Stimulated activated naive B cell treated with anti-CD40 and anti-IgM and Interleukin-4, amounts not matched to agents 10 μg/mL and 1 μg/mL and 100 μg/mL, for 72 hours (primary cell): ENCODE measurements around the gene DOC2B.
"Not testable (repeated sequence)": the region's sequence is repeated elsewhere in the genome, so short reads cannot be mapped to it uniquely, and the experiment has no call there.

Source experiments
- ATAC-seq, 2 donors: fragments of 150-1000 bp; cut with Tn5 transposase; replicated peaks; 2 replicates each; pipeline ENCODE4 v1.10.0; 2021; ENCODE audit warnings: moderate library complexity in 1 of 2
- DNase-seq: peaks from one replicate; pipeline ENCODE4 v3.0.0; 2021
- H3K27ac Mint-ChIP-seq: one replicate; pipeline ENCODE4 v1.8.0; 2022; ENCODE audit warnings: mild to moderate bottlenecking, mixed read lengths
- H3K27me3 Mint-ChIP-seq, 2 donors: one replicate each; pipeline ENCODE4 v1.8.0; 2022; ENCODE audit warnings: mixed read lengths in 2 of 2
- H3K36me3 Mint-ChIP-seq, 2 donors: one replicate each; pipeline ENCODE4 v1.8.0; 2022; ENCODE audit warnings: mixed read lengths in 2 of 2, mild to moderate bottlenecking in 1 of 2
- H3K4me1 Mint-ChIP-seq, 2 donors: one replicate each; pipeline ENCODE4 v1.8.0; 2022; ENCODE audit warnings: mixed read lengths in 2 of 2, mild to moderate bottlenecking in 1 of 2
- H3K4me3 Mint-ChIP-seq, 2 donors: one replicate each; pipeline ENCODE4 v1.8.0; 2022; ENCODE audit warnings: mild to moderate bottlenecking in 2 of 2, mixed read lengths in 2 of 2, moderate library complexity in 1 of 2
- H3K9me3 Mint-ChIP-seq, 2 donors: one replicate each; pipeline ENCODE4 v1.8.0; 2022; ENCODE audit warnings: mixed read lengths in 2 of 2, mild to moderate bottlenecking in 1 of 2

Gene DOC2B

GRCh38 chr17:218432-219110 is 37.1 kb upstream of the DOC2B start:
- peaks cover 0 to 3% of the 10 kb centered on the region in 2 donors for H3K4me1 Mint-ChIP-seq
- ATAC-seq (no peak), DNase-seq (no peak)
- H3K4me3 Mint-ChIP-seq: no peak overlapping the region
- no peaks in the 10 kb centered on the region for H3K27me3 Mint-ChIP-seq
- H3K36me3 Mint-ChIP-seq: no peaks in the 10 kb centered on the region
- no peaks in the 10 kb centered on the region for H3K9me3 Mint-ChIP-seq
- no peak overlapping the region for H3K27ac Mint-ChIP-seq

DNA sequence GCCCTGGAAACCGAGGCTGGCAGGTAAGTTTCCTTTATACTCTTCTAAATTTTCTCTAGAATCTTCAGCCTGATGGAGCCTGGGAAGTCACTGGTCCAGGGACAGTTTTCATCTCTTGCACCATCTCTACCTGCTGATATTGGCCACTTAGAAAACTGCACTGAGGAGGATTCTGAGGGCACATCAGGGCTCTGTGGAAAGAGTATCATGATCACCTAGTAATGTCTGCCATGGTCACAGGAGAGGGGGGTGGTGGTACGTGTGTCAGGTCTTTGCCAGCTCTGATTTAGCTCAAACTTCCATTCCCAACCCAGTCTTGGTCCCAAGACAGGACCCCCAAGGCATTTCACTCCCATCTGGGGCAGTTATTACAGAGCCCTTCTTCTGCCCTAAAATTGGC is 35.2 kb upstream of the DOC2B start:
- peaks cover 0 to 3% of the 10 kb centered on the region in 2 donors for H3K4me1 Mint-ChIP-seq
- no peak for ATAC-seq
- no peak for DNase-seq
- H3K27me3 Mint-ChIP-seq: peaks cover 0 to 4% of the 10 kb centered on the region in 2 donors
- H3K36me3 Mint-ChIP-seq: peaks cover 2 to 6% of the 10 kb centered on the region in 2 donors
- no peaks in the 10 kb centered on the region for H3K9me3 Mint-ChIP-seq
- no peak overlapping the region for H3K27ac Mint-ChIP-seq
- H3K4me3 Mint-ChIP-seq: no peak overlapping the region

DNA sequence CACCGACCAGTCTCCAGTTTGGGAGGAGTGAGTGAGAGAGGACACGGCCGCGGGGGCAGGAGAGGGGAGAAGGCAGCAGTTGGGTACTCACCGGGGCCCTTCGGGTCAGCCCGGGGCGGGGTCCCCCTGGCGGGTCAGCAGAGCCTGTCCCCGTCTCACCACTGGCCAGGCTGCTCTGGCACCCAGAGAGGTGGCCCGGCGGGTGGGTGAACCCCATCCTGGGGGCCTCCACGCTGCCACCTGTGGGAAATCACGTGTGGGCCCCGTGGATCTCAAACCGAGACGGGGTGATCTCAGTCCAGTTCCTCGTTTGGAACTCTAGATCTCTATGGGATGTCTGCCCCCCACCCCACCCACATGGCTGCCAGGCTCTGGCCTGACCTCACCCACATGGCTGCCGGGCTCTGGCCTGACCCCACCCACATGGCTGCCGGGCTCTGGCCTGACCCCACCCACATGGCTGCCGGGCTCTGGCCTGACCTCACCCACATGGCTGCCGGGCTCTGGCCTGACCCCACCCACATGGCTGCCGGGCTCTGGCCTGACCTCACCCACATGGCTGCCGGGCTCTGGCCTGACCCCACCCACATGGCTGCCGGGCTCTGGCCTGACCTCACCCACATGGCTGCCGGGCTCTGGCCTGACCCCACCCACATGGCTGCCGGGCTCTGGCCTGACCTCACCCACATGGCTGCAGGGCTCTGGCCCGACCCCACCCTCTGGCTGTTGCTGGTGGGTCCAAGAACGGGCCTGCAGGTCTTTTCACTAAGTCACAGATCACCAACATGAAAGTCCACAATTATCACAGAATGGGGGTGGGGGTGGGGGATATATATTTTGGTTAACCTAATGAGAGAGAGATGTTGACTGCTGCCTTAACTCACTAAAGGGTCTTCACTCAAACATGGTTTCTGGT is 34.4 kb upstream of the DOC2B start:
- Mint-ChIP-seq H3K27ac (peak overlapping the region; percentile 75), H3K4me3 (peak overlapping the region in 1 of 2 donors; percentile 51)
- DNase-seq, H3K4me1 Mint-ChIP-seq, H3K36me3 Mint-ChIP-seq, H3K27me3 Mint-ChIP-seq, H3K9me3 Mint-ChIP-seq: not testable (repeated sequence)
- peak in 1 of 2 donors; percentile 55 for ATAC-seq

DNA sequence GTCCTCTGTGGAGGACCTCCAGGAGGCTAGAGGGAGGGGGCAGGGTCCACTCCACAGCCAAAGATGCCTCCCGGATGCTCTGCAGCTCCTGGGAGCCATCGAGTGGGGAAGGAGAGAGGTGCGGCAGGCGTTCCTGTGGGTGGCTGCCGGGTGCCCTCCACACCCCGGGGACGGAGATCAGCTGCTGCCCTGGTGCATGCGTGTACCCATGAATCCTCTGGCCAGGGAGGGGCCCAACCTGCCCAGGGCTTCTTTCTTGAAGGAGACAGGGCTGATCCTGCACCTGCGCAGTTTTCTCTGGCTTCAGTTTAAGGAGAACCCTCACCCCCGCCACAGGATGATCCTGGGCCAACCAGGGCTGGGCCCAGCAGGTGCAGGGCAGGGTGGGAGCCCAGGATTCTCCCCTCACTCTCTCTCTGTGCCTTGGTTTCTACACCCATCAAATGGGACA is 33.5 kb upstream of the DOC2B start:
- no peak for ATAC-seq
- H3K27me3 Mint-ChIP-seq: peaks cover 0 to 10% of the 10 kb centered on the region in 2 donors
- no peaks in the 10 kb centered on the region for H3K9me3 Mint-ChIP-seq
- no peak for DNase-seq
- peaks cover 0 to 3% of the 10 kb centered on the region in 2 donors for H3K4me1 Mint-ChIP-seq
- H3K4me3 Mint-ChIP-seq: peak overlapping the region in 1 of 2 donors; percentile 51
- peaks cover 2 to 6% of the 10 kb centered on the region in 2 donors for H3K36me3 Mint-ChIP-seq
- peak overlapping the region; percentile 47 for H3K27ac Mint-ChIP-seq

GRCh38 chr17:213286-214105 is 32.0 kb upstream of the DOC2B start:
- peaks cover 4% of the 10 kb centered on the region in 2 donors for H3K9me3 Mint-ChIP-seq
- ATAC-seq: no peak
- no peak for DNase-seq

DNA sequence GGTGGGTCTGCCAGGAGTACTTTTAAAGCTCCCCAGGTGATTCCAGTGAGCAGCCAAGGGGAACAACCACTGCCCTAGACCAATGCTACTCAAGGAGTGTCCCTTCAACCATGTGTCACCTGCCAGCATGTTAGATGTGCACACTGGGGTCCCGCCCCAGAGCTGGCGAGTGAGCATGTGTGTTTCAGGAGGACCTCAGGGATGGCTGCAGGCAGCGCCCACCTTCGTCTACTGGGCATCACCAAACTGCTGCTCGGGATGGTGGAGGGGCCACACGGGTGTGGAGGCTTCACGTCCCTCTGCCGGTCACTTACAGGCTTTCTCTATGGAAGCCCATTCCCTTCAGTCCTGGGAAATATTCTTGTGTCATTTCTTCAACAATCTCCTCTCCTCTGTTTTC is 29.0 kb upstream of the DOC2B start:
- ATAC-seq: no peak
- Mint-ChIP-seq H3K27me3 (peaks cover 0 to 14% of the 10 kb centered on the region in 2 donors), H3K9me3 (peaks cover 11 to 13% of the 10 kb centered on the region in 2 donors), H3K27ac (no peak overlapping the region), H3K36me3 (peaks cover 5 to 9% of the 10 kb centered on the region in 2 donors), H3K4me1 (peaks cover 0 to 1% of the 10 kb centered on the region in 2 donors), H3K4me3 (no peak overlapping the region)
- DNase-seq: no peak

More at GRCh38 chr17:213286-214105, 32.0 kb upstream of the DOC2B start:
- H3K4me3 Mint-ChIP-seq: no peak overlapping the region
- H3K36me3 Mint-ChIP-seq: peaks cover 2 to 9% of the 10 kb centered on the region in 2 donors
- H3K4me1 Mint-ChIP-seq: peaks cover 0 to 3% of the 10 kb centered on the region in 2 donors
- H3K27me3 Mint-ChIP-seq: peaks cover 0 to 14% of the 10 kb centered on the region in 2 donors
- no peak overlapping the region for H3K27ac Mint-ChIP-seq

GRCh38 chr17:208429-208828 is 27.0 kb upstream of the DOC2B start:
- peaks cover 11 to 13% of the 10 kb centered on the region in 2 donors for H3K9me3 Mint-ChIP-seq
- no peaks in the 10 kb centered on the region for H3K4me1 Mint-ChIP-seq
- DNase-seq (no peak), ATAC-seq (no peak)
- peaks cover 5 to 9% of the 10 kb centered on the region in 2 donors for H3K36me3 Mint-ChIP-seq
- no peak overlapping the region for H3K27ac Mint-ChIP-seq
- peaks cover 0 to 14% of the 10 kb centered on the region in 2 donors for H3K27me3 Mint-ChIP-seq
- H3K4me3 Mint-ChIP-seq: no peak overlapping the region

DNA sequence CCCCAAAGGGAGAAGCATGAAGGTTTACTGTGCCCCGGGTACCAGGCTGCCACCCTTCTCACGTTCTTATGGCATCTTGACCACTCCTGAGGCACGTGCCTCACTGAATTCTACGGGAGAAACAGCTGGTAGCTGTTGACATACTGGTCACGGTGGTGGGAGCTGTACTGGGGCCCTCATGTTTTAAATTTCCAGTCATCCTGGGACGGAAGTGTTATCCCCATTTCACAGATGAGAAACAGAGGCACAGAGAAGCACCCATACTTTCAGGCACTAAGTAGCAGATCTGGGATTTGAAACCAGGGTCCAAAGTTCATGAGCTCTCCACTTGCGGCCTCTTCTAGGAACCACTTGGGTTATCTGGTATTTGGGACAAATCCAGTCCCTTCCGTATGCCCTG is 26.3 kb upstream of the DOC2B start:
- no peaks in the 10 kb centered on the region for H3K4me1 Mint-ChIP-seq
- peaks cover 11 to 13% of the 10 kb centered on the region in 2 donors for H3K9me3 Mint-ChIP-seq
- peaks cover 0 to 14% of the 10 kb centered on the region in 2 donors for H3K27me3 Mint-ChIP-seq
- no peak overlapping the region for H3K27ac Mint-ChIP-seq
- H3K36me3 Mint-ChIP-seq: peaks cover 5 to 9% of the 10 kb centered on the region in 2 donors
- H3K4me3 Mint-ChIP-seq: no peak overlapping the region
- ATAC-seq (no peak), DNase-seq (no peak)

DNA sequence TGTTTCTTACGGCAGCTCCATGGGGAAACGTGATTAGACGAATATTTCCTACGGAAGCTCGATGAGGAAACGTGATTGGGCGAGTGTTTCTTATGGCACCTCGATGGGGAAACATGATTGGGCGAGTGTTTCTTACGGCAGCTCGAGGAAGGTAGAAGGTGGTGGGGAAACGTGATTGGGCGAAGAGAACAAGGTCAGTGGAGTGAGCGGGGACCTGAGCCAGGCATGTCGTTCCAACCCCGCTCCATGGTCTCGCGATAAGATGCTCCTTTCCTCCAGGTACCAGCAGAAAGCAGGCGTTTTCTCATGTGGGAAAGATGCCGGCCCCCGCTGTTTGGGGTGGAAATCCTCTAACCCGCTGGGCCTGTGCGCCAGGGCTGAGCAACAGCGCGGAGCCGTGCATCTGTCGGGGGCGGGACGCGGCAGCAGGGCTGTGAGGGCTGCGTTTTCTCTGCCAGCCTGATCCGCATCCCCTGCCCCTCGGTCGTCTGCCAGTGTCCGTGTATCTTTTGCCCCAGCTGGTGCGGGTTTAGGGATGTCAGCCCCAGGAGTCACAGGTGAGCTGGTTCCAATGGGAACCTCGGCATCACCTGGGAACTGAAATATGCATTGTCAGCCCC is 25.6 kb upstream of the DOC2B start:
- no peak for DNase-seq
- H3K9me3 Mint-ChIP-seq: peaks cover 11 to 13% of the 10 kb centered on the region in 2 donors
- no peak overlapping the region for H3K27ac Mint-ChIP-seq
- H3K4me3 Mint-ChIP-seq: no peak overlapping the region
- H3K36me3 Mint-ChIP-seq: peaks cover 3 to 5% of the 10 kb centered on the region in 2 donors
- no peaks in the 10 kb centered on the region for H3K4me1 Mint-ChIP-seq
- H3K27me3 Mint-ChIP-seq: peaks cover 0 to 13% of the 10 kb centered on the region in 2 donors
- ATAC-seq: no peak

DNA sequence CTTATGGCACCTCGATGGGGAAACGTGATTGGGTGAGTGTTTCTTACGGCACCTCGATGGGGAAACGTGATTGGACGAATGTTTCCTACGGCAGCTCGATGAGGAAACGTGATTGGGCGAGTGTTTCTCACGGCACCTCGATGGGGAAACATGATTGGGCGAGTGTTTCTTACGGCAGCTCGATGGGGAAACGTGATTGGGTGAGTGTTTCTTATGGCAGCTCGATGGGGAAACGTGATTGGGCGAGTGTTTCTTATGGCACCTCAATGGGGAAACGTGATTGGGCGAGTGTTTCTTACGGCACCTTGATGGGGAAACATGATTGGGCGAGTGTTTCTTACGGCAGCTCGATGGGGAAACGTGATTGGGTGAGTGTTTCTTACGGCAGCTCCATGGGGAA is 25.0 kb upstream of the DOC2B start:
- Mint-ChIP-seq H3K9me3 (peaks cover 11 to 13% of the 10 kb centered on the region in 2 donors), H3K27me3 (peaks cover 0 to 10% of the 10 kb centered on the region in 2 donors)
- DNase-seq, H3K4me1 Mint-ChIP-seq, H3K36me3 Mint-ChIP-seq, ATAC-seq, H3K4me3 Mint-ChIP-seq, H3K27ac Mint-ChIP-seq: not testable (repeated sequence)

GRCh38 chr17:205817-206216 is 24.4 kb upstream of the DOC2B start:
- Mint-ChIP-seq H3K9me3 (peaks cover 11 to 13% of the 10 kb centered on the region in 2 donors), H3K27ac (no peak overlapping the region), H3K4me1 (no peaks in the 10 kb centered on the region), H3K36me3 (peaks cover 3% of the 10 kb centered on the region in 2 donors), H3K4me3 (no peak overlapping the region), H3K27me3 (peaks cover 0 to 8% of the 10 kb centered on the region in 2 donors)
- no peak for DNase-seq
- ATAC-seq: no peak

DNA sequence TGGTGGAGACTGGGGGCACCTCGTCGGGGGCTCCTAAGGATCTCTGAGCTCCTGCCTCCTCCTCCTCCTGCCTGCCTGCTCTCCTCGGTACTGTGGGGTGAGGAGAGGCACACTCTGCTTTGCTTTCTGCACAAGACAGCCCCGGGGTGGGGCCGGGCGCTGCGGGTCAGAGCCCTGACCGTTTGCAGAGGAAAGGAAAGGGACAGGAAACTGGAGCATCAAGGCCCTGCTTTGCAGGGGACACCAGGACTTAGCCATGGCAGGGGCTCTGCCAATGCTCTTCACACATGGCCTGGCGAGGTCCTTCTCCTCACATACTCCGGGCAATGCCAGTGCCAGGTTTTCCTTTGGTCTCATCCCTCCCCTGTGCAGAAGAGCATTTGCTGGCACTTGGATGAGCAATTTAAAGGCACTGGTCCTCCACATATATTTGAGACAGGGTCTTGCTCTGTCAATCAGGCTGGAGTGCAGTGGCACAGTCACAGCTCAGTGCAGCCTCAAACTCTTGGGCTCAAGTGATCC is 23.8 kb upstream of the DOC2B start:
- Mint-ChIP-seq H3K9me3 (peaks cover 11 to 13% of the 10 kb centered on the region in 2 donors), H3K27me3 (peaks cover 3 to 7% of the 10 kb centered on the region in 2 donors), H3K4me3 (no peak overlapping the region), H3K36me3 (peaks cover 3% of the 10 kb centered on the region in 2 donors), H3K27ac (no peak overlapping the region), H3K4me1 (no peaks in the 10 kb centered on the region)
- DNase-seq: no peak
- no peak for ATAC-seq

- H3K27me3 Mint-ChIP-seq: peaks cover 9 to 13% of the 10 kb centered on the region in 2 donors
- peaks cover 11 to 13% of the 10 kb centered on the region in 2 donors for H3K9me3 Mint-ChIP-seq
- H3K27ac Mint-ChIP-seq: no peak overlapping the region
Observed at GRCh38 chr17:204427-205147, 23.1 kb upstream of the DOC2B start.

More at GRCh38 chr17:204427-205147, 23.1 kb upstream of the DOC2B start:
- H3K36me3 Mint-ChIP-seq: peaks cover 3% of the 10 kb centered on the region in 2 donors
- ATAC-seq: no peak
- H3K4me3 Mint-ChIP-seq: no peak overlapping the region
- no peaks in the 10 kb centered on the region for H3K4me1 Mint-ChIP-seq
- no peak for DNase-seq
